Activated T-helper 2 cell treated with anti-CD3 and anti-CD28 coated beads, Interferon-gamma antibody, Interleukin-2, Interleukin-4, amounts not matched to agents 10 μg/mL and 5 μg/mL and 100 μg/mL, durations not matched to agents 14 hours and 24 hours and 36 hours (primary cell): ENCODE data around the gene HSBP1L1. TPM values are rescaled to one million over a fixed set of nuclear protein-coding genes. Genes with fewer than 3 reads are reported as not detected.
"Not testable (repeated sequence)": the region's sequence is repeated elsewhere in the genome, so short reads cannot be mapped to it uniquely, and the experiment has no call there.

Source experiments
- DNase-seq: peaks from one replicate; pipeline ENCODE4 v3.0.0; 2021; ENCODE audit warnings: low spot score
- H3K27ac Mint-ChIP-seq: one replicate; pipeline ENCODE4 v1.8.0; 2021; ENCODE audit warnings: mixed read lengths
- H3K27me3 Mint-ChIP-seq: one replicate; pipeline ENCODE4 v1.8.0; 2021; ENCODE audit warnings: low read depth, mixed read lengths
- H3K36me3 Mint-ChIP-seq: one replicate; pipeline ENCODE4 v1.8.0; 2021; ENCODE audit warnings: low read depth, mixed read lengths
- H3K4me1 Mint-ChIP-seq: one replicate; pipeline ENCODE4 v1.8.0; 2021; ENCODE audit warnings: low read depth, mixed read lengths
- H3K4me3 Mint-ChIP-seq: one replicate; pipeline ENCODE4 v1.8.0; 2021; ENCODE audit warnings: low read depth, mild to moderate bottlenecking, moderate library complexity, mixed read lengths
- H3K9me3 Mint-ChIP-seq: one replicate; pipeline ENCODE4 v1.8.0; 2021; ENCODE audit warnings: mixed read lengths
- intact Hi-C: fragments of 100-400 bp; cut with micrococcal nuclease; formaldehyde crosslinking; loops from one replicate; pipeline ENCODE4 v1.15.1; 2023
- total RNA-seq: library from RNA; stranded (reverse); gene quantifications from 2 replicates; pipeline ENCODE4 v1.2.3, GENCODE V29; 2022

Gene HSBP1L1
- total RNA-seq, 1 donor from 2014 or later: 12.0 TPM

GRCh38 chr18:79979843-79980242 is 15.4 kb downstream of the HSBP1L1 start:
- Mint-ChIP-seq H3K4me3 (no peak overlapping the region), H3K27ac (no peak overlapping the region), H3K9me3 (no peaks in the 10 kb centered on the region), H3K36me3 (peaks cover 52% of the 10 kb centered on the region), H3K4me1 (peaks cover 30% of the 10 kb centered on the region), H3K27me3 (no peaks in the 10 kb centered on the region)
- intact Hi-C loops: loop anchor here (10.0 kb wide), 1 partner anchor 185 kb away; the partner anchor contains the start of gene KCNG2
- no peak for DNase-seq

- H3K4me1 Mint-ChIP-seq: peaks cover 36% of the 10 kb centered on the region
- intact Hi-C loops: loop anchor here (10.0 kb wide), 1 partner anchor 186 kb away; the partner anchor contains the start of gene KCNG2
These were observed 16.1 kb downstream of the HSBP1L1 start for GRCh38 chr18:79980585-79980984.

GRCh38 chr18:79982736-79983135 is 18.3 kb downstream of the HSBP1L1 start:
- Mint-ChIP-seq H3K36me3 (peaks cover 63% of the 10 kb centered on the region), H3K4me1 (peaks cover 48% of the 10 kb centered on the region), H3K4me3 (no peak overlapping the region), H3K27ac (no peak overlapping the region), H3K27me3 (no peaks in the 10 kb centered on the region), H3K9me3 (no peaks in the 10 kb centered on the region)
- intact Hi-C loops: loop anchor here (10.0 kb wide), 1 partner anchor 188 kb away; the partner anchor contains the start of gene KCNG2
- no peak for DNase-seq

More at GRCh38 chr18:79980585-79980984, 16.1 kb downstream of the HSBP1L1 start:
- Mint-ChIP-seq H3K9me3 (no peaks in the 10 kb centered on the region), H3K4me3 (no peak overlapping the region), H3K27me3 (no peaks in the 10 kb centered on the region), H3K27ac (no peak overlapping the region), H3K36me3 (peaks cover 52% of the 10 kb centered on the region)
- no peak for DNase-seq

GRCh38 chr18:79983253-79983652 is 18.8 kb downstream of the HSBP1L1 start:
- peaks cover 64% of the 10 kb centered on the region for H3K36me3 Mint-ChIP-seq
- peaks cover 48% of the 10 kb centered on the region for H3K4me1 Mint-ChIP-seq
- H3K9me3 Mint-ChIP-seq: no peaks in the 10 kb centered on the region
- no peaks in the 10 kb centered on the region for H3K27me3 Mint-ChIP-seq
- intact Hi-C loops: loop anchor here (10.0 kb wide), 1 partner anchor 188 kb away; the partner anchor contains the start of gene KCNG2
- H3K4me3 Mint-ChIP-seq: no peak overlapping the region
- DNase-seq: no peak
- peak overlapping the region; percentile 33 for H3K27ac Mint-ChIP-seq

GRCh38 chr18:79983793-79984192 is 19.4 kb downstream of the HSBP1L1 start:
- Mint-ChIP-seq H3K4me3 (no peak overlapping the region), H3K27ac (peak overlapping the region; percentile 19), H3K9me3 (no peaks in the 10 kb centered on the region), H3K36me3 (peaks cover 64% of the 10 kb centered on the region), H3K4me1 (peaks cover 48% of the 10 kb centered on the region), H3K27me3 (no peaks in the 10 kb centered on the region)
- no peak for DNase-seq
- intact Hi-C loops: loop anchor here (10.0 kb wide), 1 partner anchor 189 kb away; the partner anchor contains the start of gene KCNG2

- intact Hi-C loops: loop anchor here (10.0 kb wide), 1 partner anchor 190 kb away; the partner anchor contains the start of gene KCNG2
- H3K4me1 Mint-ChIP-seq: peaks cover 44% of the 10 kb centered on the region
These were observed 20.7 kb downstream of the HSBP1L1 start for GRCh38 chr18:79985172-79985571.

GRCh38 chr18:79986726-79987125 is 22.3 kb downstream of the HSBP1L1 start:
- intact Hi-C loops: loop anchor here (10.0 kb wide), 1 partner anchor 192 kb away; the partner anchor contains the start of gene KCNG2

More at GRCh38 chr18:79985172-79985571, 20.7 kb downstream of the HSBP1L1 start:
- Mint-ChIP-seq H3K9me3 (no peaks in the 10 kb centered on the region), H3K4me3 (no peak overlapping the region), H3K36me3 (peaks cover 53% of the 10 kb centered on the region), H3K27ac (no peak overlapping the region), H3K27me3 (no peaks in the 10 kb centered on the region)
- DNase-seq: no peak

GRCh38 chr18:79987566-79987965 is 23.1 kb downstream of the HSBP1L1 start:
- Mint-ChIP-seq H3K4me1 (peaks cover 34% of the 10 kb centered on the region), H3K4me3 (peak overlapping the region; percentile 92), H3K9me3 (no peaks in the 10 kb centered on the region), H3K27ac (peak overlapping the region; percentile 83), H3K27me3 (no peaks in the 10 kb centered on the region), H3K36me3 (peaks cover 38% of the 10 kb centered on the region)
- DNase-seq: no peak
- intact Hi-C loops: loop anchor here (10.0 kb wide), 1 partner anchor 193 kb away; the partner anchor contains the start of gene KCNG2

More at GRCh38 chr18:79986726-79987125, 22.3 kb downstream of the HSBP1L1 start:
- Mint-ChIP-seq H3K27me3 (no peaks in the 10 kb centered on the region), H3K36me3 (peaks cover 47% of the 10 kb centered on the region), H3K4me1 (peaks cover 42% of the 10 kb centered on the region), H3K9me3 (no peaks in the 10 kb centered on the region), H3K4me3 (peak overlapping the region; percentile 92), H3K27ac (peak overlapping the region; percentile 62)
- DNase-seq: no peak

- Mint-ChIP-seq H3K27ac (peak overlapping the region; percentile 83), H3K36me3 (peaks cover 37% of the 10 kb centered on the region), H3K4me1 (peaks cover 32% of the 10 kb centered on the region), H3K27me3 (no peaks in the 10 kb centered on the region), H3K9me3 (no peaks in the 10 kb centered on the region), H3K4me3 (peak overlapping the region; percentile 92)
- intact Hi-C loops: loop anchor here (1.0 to 10.0 kb wide), 5 partner anchors 37 to 309 kb away; partner anchors contain the start of genes ADNP2, CTDP1, KCNG2 and SLC66A2
- peak; percentile 69 for DNase-seq
These were observed 23.6 kb downstream of the HSBP1L1 start for GRCh38 chr18:79988071-79988450.

- Mint-ChIP-seq H3K9me3 (no peaks in the 10 kb centered on the region), H3K4me3 (peak within 1 kb of the TSS; percentile 96), H3K27me3 (no peaks in the 10 kb centered on the region), H3K4me1 (peaks cover 28% of the 10 kb centered on the region), H3K36me3 (peaks cover 34% of the 10 kb centered on the region), H3K27ac (peak within 1 kb of the TSS; percentile 95)
- intact Hi-C loops: loop anchor here (1.0 to 10.0 kb wide), 5 partner anchors 38 to 309 kb away; partner anchors contain the start of genes ADNP2, CTDP1, KCNG2 and SLC66A2
- DNase-seq: peak; percentile 80
These were observed 24.2 kb downstream of the HSBP1L1 start, which contains the start of gene TXNL4A for GRCh38 chr18:79988451-79989194. Gene TXNL4A (minus strand): TSS chr18:79988563. CDS start chr18:79988392, 171 bp downstream.

GRCh38 chr18:79989195-79989497 is 24.7 kb downstream of the HSBP1L1 start:
- H3K4me3 Mint-ChIP-seq: peak overlapping the region; percentile 96
- H3K36me3 Mint-ChIP-seq: peaks cover 29% of the 10 kb centered on the region
- intact Hi-C loops: loop anchor here (2.0 to 10.0 kb wide), 2 partner anchors 38 to 194 kb away; partner anchors contain the start of genes KCNG2 and SLC66A2
- no peaks in the 10 kb centered on the region for H3K9me3 Mint-ChIP-seq
- no peak for DNase-seq
- peak overlapping the region; percentile 95 for H3K27ac Mint-ChIP-seq
- H3K27me3 Mint-ChIP-seq: no peaks in the 10 kb centered on the region
- peaks cover 23% of the 10 kb centered on the region for H3K4me1 Mint-ChIP-seq

- no peaks in the 10 kb centered on the region for H3K27me3 Mint-ChIP-seq
These were observed 27.1 kb downstream of the HSBP1L1 start for GRCh38 chr18:79991494-79991893.

GRCh38 chr18:79999701-80000100 is 35.3 kb downstream of the HSBP1L1 start:
- H3K27ac Mint-ChIP-seq, H3K4me3 Mint-ChIP-seq, H3K36me3 Mint-ChIP-seq, H3K27me3 Mint-ChIP-seq, H3K4me1 Mint-ChIP-seq, H3K9me3 Mint-ChIP-seq, DNase-seq, intact Hi-C loops: not testable (repeated sequence)

More at GRCh38 chr18:79991494-79991893, 27.1 kb downstream of the HSBP1L1 start:
- H3K4me3 Mint-ChIP-seq: no peak overlapping the region
- peaks cover 12% of the 10 kb centered on the region for H3K36me3 Mint-ChIP-seq
- no peak overlapping the region for H3K27ac Mint-ChIP-seq
- DNase-seq: no peak
- peaks cover 9% of the 10 kb centered on the region for H3K4me1 Mint-ChIP-seq
- H3K9me3 Mint-ChIP-seq: no peaks in the 10 kb centered on the region
- intact Hi-C loops: no loop called here
